ENCODE results near the gene NDUFA13. TPM values are rescaled to one million over a fixed set of nuclear protein-coding genes. Genes with fewer than 3 reads are reported as not detected.

NDUFA13 gene
- total and polyA plus RNA-seq, 11 donors = 101 to 1,476 (median 960) TPM

DNA sequence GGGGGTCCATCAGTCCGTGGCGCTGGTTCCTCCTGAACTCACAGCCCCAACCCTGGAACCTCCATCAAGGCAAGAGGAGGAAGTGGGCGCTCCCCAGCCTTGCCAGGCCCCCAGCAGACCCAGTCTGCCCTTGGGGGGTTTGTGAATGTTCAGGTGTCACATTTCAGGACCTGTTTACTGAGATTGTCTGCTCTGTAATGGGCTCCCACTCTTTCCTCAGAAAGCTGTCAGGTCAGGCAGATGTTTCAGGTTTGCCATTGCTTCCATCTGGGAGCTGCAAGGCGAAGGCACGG, 30.1 kb upstream of the NDUFA13 start:
- Histone ChIP-seq H3K4me3 (no peak overlapping the region), H3K27ac (peak overlapping the region in 2 of 12 donors; percentile 4 to 18), H3K36me3 (peaks cover 0 to 32% (median 0%) of the 10 kb centered on the region in 9 donors), H3K4me1 (peaks cover 10 to 73% (median 49%) of the 10 kb centered on the region in 12 donors), H3K27me3 (no peaks in the 10 kb centered on the region), H3K9me3 (no peaks in the 10 kb centered on the region)
- 90 to 95% (median 92%) methylated on average over 5 of the region's 5 CpGs for WGBS, 4 donors
- DNase-seq (no peak), ATAC-seq (no peak)
- no peak for TF ChIP-seq POLR2A (IDR thresholded peaks at IDR 0.05)
- TF ChIP-seq, protein P1, sequence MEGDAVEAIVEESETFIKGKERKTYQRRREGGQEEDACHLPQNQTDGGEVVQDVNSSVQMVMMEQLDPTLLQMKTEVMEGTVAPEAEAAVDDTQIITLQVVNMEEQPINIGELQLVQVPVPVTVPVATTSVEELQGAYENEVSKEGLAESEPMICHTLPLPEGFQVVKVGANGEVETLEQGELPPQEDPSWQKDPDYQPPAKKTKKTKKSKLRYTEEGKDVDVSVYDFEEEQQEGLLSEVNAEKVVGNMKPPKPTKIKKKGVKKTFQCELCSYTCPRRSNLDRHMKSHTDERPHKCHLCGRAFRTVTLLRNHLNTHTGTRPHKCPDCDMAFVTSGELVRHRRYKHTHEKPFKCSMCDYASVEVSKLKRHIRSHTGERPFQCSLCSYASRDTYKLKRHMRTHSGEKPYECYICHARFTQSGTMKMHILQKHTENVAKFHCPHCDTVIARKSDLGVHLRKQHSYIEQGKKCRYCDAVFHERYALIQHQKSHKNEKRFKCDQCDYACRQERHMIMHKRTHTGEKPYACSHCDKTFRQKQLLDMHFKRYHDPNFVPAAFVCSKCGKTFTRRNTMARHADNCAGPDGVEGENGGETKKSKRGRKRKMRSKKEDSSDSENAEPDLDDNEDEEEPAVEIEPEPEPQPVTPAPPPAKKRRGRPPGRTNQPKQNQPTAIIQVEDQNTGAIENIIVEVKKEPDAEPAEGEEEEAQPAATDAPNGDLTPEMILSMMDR (IDR thresholded peaks at IDR 0.05) = no peak
- intact Hi-C loops (cut with DNase I) = loop anchor here in 3 of 10 donors (1.0 to 10.0 kb wide), 4 partner anchors 79 to 341 kb away; partner anchors contain the start of gene GATAD2A (in 1 of the 3)

DNA sequence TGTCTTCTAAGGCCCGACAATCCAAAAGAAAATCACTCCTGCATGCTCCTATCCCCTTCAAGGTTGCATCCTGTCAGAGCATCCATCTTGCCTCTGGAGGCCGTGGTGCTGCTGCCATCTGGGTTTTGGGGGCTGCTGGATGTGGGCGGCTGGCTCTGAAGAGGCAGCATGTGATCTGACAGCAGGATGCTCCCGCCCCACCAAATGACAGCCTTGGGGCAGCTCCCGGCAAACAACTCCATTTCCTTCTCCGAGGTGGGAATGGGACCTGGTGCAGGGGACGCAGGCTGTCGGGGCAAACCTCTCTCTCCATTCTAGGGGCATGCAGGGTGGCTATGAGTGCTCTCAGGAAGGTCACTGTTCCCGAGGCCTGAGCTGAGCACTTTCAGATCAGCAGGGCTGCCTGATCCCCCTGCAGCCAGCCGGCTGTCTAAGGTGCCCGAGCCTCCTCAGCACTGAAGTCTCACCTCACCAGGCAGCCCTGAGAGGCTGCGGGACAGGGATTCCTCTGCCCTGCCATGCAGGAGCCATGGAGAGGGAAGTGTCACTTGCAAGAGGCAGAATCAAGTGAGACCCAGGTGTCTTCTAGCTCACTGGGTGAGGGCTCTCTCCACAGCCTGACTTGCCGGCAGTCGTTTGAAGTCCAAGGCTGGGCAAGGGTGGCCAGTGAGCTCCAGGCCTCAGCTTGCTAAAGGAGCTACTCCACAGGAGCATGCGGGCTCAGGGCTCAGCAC, 29.5 kb upstream of the NDUFA13 start:
- intact Hi-C loops (cut with DNase I) = loop anchor here in 3 of 10 donors (1.0 to 10.0 kb wide), 4 partner anchors 79 to 342 kb away; partner anchors contain the start of gene GATAD2A (in 1 of the 3)
- Histone ChIP-seq H3K9me3 (no peaks in the 10 kb centered on the region), H3K27me3 (no peaks in the 10 kb centered on the region), H3K36me3 (peaks cover 0 to 28% (median 0%) of the 10 kb centered on the region in 9 donors), H3K4me1 (peaks cover 10 to 73% (median 49%) of the 10 kb centered on the region in 12 donors), H3K27ac (no peak overlapping the region), H3K4me3 (no peak overlapping the region)
- DNase-seq (peak in 1 of 5 donors; percentile 60), ATAC-seq (no peak)
- TF ChIP-seq, protein P1 (IDR thresholded peaks at IDR 0.05) = no peak
- TF ChIP-seq POLR2A (IDR thresholded peaks at IDR 0.05) = no peak
- WGBS, 4 donors = 75 to 85% (median 80%) methylated on average over 8 to 15 of the region's 15 CpGs

DNA sequence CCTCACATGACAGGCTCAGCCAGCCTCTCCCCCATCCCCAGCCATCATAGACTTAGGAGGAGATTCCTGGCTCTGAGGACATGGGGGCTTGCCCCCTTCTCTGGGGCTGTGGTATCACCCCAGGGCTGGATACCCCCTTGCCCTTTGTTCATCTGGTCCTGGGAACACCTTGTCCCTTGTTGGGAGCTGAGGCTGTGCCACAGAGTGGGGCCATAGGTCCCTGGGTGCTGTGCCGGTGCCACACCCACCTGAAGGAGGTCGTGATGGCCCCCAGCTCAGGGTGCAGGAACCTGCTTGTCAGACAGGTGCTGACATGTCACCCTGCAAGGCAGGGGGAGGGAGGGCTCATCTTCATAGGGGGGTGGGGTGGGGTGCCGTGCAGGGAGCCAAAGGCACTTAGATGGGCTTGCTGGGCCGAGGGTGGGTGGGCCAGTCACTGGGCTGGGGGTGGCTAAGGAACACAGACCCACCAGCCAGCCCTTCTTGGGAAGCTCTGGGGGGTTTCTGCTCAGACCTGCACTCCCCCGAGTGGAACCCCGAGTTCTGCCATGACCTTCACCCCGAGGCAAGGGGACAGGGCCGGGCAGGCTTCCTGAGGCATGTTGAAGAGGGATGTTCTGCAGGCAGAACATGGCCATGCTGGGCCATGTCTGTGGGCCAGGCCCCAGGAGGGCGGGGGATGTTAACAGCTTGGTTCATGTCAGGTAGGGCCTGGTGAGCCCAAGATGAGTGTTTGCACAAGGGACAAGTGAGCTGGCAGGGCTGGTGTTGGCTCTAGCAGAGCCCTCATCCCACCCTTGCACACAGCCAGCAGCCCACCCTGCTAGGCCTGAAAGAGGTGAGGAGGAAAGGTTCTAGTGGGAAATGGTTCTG, 28.7 kb upstream of the NDUFA13 start:
- Histone ChIP-seq H3K9me3 (no peaks in the 10 kb centered on the region), H3K36me3 (peaks cover 0 to 33% (median 1%) of the 10 kb centered on the region in 9 donors), H3K27ac (peak overlapping the region in 3 of 12 donors; percentile 70 to 94 (median 71)), H3K27me3 (no peaks in the 10 kb centered on the region), H3K4me3 (no peak overlapping the region), H3K4me1 (peaks cover 10 to 73% (median 49%) of the 10 kb centered on the region in 12 donors)
- DNase-seq = peak in 1 of 5 donors; percentile 52
- 75 to 81% (median 80%) methylated on average over 7 to 9 of the region's 9 CpGs for WGBS, 4 donors
- intact Hi-C loops (cut with DNase I) = loop anchor here in 2 of 10 donors (5.0 to 10.0 kb wide), 3 partner anchors 80 to 343 kb away; partner anchors contain the start of gene GATAD2A (in 1 of the 2)
- TF ChIP-seq, protein P1 (IDR thresholded peaks at IDR 0.05) = no peak
- no peak for TF ChIP-seq POLR2A (IDR thresholded peaks at IDR 0.05)
- ATAC-seq = no peak

Measured in heart left ventricle (tissue), 16 donors.